Prostate gland (tissue), 2 donors: Measurements from ENCODE around the gene ZNF292. TPM values are rescaled to one million over a fixed set of nuclear protein-coding genes. Genes with fewer than 3 reads are reported as not detected.

ENCODE experiments used
- DNase-seq: peaks from one replicate; pipeline ENCODE4 v3.0.0-alpha.2; 2019; ENCODE audit warnings: low spot score
- H3K27ac ChIP-seq, 2 donors: fragments of 200-600 bp; sonication (generic); 2 replicates each; pipeline ENCODE4 v1.5.1; 2017 to 2019
- H3K27me3 ChIP-seq: fragments of 200-600 bp; sonication (generic); replicated peaks from 2 replicates; pipeline ENCODE4 v1.5.1; 2019; ENCODE audit not compliant: insufficient read depth
- H3K36me3 ChIP-seq, 2 donors: fragments of 200-600 bp; sonication (generic); 1 replicate in 1 of 2; 2 replicates in 1 of 2; pipeline versions ENCODE4 v1.5.1 to v1.8.1; 2017 to 2019
- H3K4me1 ChIP-seq: fragments of 200-600 bp; sonication (generic); replicated peaks from 2 replicates; pipeline ENCODE4 v1.5.1; 2019
- H3K4me3 ChIP-seq, 2 donors: fragments of 200-600 bp; sonication (generic); 2 replicates each; pipeline ENCODE4 v1.5.1; 2017 to 2019
- H3K9me3 ChIP-seq: fragments of 200-600 bp; sonication (generic); 2 replicates; pipeline ENCODE4 v1.5.1; 2017
- POLR2A ChIP-seq: fragments of 450-650 bp; IDR thresholded peaks from one replicate; pipeline ENCODE4 v1.6.1; 2016; ENCODE audit warnings: antibody characterized with exemption, mild to moderate bottlenecking
- POLR2AphosphoS5 ChIP-seq: sonication (generic); formaldehyde crosslinking; IDR thresholded peaks from one replicate; pipeline ENCODE4 v1.6.1; 2017; ENCODE audit warnings: antibody characterized with exemption
- WGBS: methylation state at CpG from one replicate; pipeline ENCODE4 v1.1.5; 2018; 5-methylcytosine and 5-hydroxymethylcytosine counted together
- intact Hi-C: fragments of 100-400 bp; cut with DNase I; formaldehyde crosslinking; loops from one replicate; pipeline ENCODE4 v1.14.2; 2022
- total RNA-seq, 2 donors: library from RNA; depleted of rRNA; stranded (reverse); fragments of >200 nt; gene quantifications; one replicate each; pipeline ENCODE4 v1.1.0, GENCODE V29; 2016
- TF ChIP-seq, protein P1 (sequence below), 4 experiments: fragments of 200-600 bp in 2 of 4; fragments of 450-650 bp in 2 of 4; sonication (generic) in 2 of 4; IDR thresholded peaks; 1 replicate in 3 of 4; 2 replicates in 1 of 4; pipeline ENCODE4 v1.5.1; 2016 to 2019; ENCODE audit warnings: antibody characterized with exemption in 4 of 4, mild to moderate bottlenecking in 2 of 4, moderate library complexity in 2 of 4

The ZNF292 gene
- total RNA-seq, 2 donors from 2014 or later: 28.0 to 49.0 TPM

GRCh38 chr6:87116922-87117321 is 38.4 kb upstream of the ZNF292 start:
- Histone ChIP-seq H3K9me3 (no peaks in the 10 kb centered on the region), H3K27ac (no peak overlapping the region), H3K36me3 (no peaks in the 10 kb centered on the region), H3K27me3 (no peaks in the 10 kb centered on the region), H3K4me1 (no peaks in the 10 kb centered on the region), H3K4me3 (no peak overlapping the region)
- no peak for DNase-seq
- TF ChIP-seq, protein P1, sequence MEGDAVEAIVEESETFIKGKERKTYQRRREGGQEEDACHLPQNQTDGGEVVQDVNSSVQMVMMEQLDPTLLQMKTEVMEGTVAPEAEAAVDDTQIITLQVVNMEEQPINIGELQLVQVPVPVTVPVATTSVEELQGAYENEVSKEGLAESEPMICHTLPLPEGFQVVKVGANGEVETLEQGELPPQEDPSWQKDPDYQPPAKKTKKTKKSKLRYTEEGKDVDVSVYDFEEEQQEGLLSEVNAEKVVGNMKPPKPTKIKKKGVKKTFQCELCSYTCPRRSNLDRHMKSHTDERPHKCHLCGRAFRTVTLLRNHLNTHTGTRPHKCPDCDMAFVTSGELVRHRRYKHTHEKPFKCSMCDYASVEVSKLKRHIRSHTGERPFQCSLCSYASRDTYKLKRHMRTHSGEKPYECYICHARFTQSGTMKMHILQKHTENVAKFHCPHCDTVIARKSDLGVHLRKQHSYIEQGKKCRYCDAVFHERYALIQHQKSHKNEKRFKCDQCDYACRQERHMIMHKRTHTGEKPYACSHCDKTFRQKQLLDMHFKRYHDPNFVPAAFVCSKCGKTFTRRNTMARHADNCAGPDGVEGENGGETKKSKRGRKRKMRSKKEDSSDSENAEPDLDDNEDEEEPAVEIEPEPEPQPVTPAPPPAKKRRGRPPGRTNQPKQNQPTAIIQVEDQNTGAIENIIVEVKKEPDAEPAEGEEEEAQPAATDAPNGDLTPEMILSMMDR (IDR thresholded peaks at IDR 0.05): no peak
- no peak for TF ChIP-seq POLR2A
- no peak for TF ChIP-seq POLR2AphosphoS5
- 96% methylated on average over 2 of the region's 2 CpGs for WGBS
- intact Hi-C loops: no loop called here

GRCh38 chr6:87118054-87118453 is 37.3 kb upstream of the ZNF292 start:
- Histone ChIP-seq H3K36me3 (no peaks in the 10 kb centered on the region), H3K9me3 (no peaks in the 10 kb centered on the region), H3K27ac (no peak overlapping the region), H3K4me1 (no peaks in the 10 kb centered on the region), H3K27me3 (no peaks in the 10 kb centered on the region), H3K4me3 (no peak overlapping the region)
- intact Hi-C loops: no loop called here
- TF ChIP-seq POLR2A: no peak
- TF ChIP-seq POLR2AphosphoS5: no peak
- TF ChIP-seq, protein P1 (IDR thresholded peaks at IDR 0.05): no peak
- no peak for DNase-seq
- 88% methylated on average over 4 of the region's 4 CpGs for WGBS

DNA sequence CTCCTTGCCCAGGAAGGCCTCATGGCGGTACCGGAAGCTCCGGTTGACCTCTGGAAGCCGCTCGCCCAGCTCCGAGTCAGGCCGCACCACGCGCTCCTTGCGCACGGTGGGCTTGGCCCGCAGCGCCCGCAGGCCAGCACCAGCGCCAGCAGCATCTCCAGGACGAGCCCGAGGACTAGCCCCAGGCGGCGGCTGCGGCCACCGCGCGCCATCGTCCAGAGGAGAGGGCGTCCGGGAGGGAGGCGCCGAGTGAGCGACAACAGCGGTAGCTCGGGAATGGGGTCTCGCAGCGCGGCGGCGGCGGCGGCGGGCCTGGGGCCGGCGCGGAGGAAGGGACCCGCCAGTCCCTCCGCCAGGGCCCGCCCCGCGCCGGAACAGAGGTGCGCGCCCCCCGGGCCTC is 32.9 kb upstream of the ZNF292 start:
- TF ChIP-seq POLR2A (no peak), POLR2AphosphoS5 (no peak)
- TF ChIP-seq, protein P1 (IDR thresholded peaks at IDR 0.05): no peak
- DNase-seq: no peak
- no peak overlapping the region for H3K4me3 ChIP-seq
- H3K27me3 ChIP-seq: no peaks in the 10 kb centered on the region
- H3K9me3 ChIP-seq: no peaks in the 10 kb centered on the region
- H3K27ac ChIP-seq: no peak overlapping the region
- intact Hi-C loops: no loop called here
- H3K36me3 ChIP-seq: no peaks in the 10 kb centered on the region
- WGBS: 58% methylated on average over 51 of the region's 51 CpGs
- H3K4me1 ChIP-seq: no peaks in the 10 kb centered on the region

DNA sequence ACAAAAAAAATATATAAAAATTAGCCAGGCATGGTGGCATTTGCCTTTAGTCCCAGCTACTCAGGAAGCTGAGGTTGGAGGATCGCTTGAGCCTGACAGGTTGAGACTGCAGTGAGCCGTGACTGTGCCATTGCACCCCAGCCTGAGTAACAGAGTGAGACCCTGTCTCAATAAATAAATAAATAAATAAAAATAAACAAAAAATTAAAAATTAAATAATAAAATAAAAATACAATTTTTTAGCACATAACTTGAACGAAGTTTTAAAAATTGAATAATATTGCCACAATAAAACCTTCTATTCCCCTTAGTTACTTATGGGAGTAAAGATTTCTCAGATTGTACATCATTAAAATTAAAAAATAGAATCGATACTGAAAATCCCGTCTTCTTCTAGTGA is 31.3 kb upstream of the ZNF292 start:
- Histone ChIP-seq H3K27ac (no peak overlapping the region), H3K27me3 (no peaks in the 10 kb centered on the region), H3K36me3 (no peaks in the 10 kb centered on the region), H3K4me1 (no peaks in the 10 kb centered on the region), H3K4me3 (no peak overlapping the region), H3K9me3 (no peaks in the 10 kb centered on the region)
- TF ChIP-seq, protein P1 (IDR thresholded peaks at IDR 0.05): no peak
- TF ChIP-seq POLR2A (no peak), POLR2AphosphoS5 (no peak)
- DNase-seq: no peak
- intact Hi-C loops: no loop called here
- 95% methylated on average over 5 of the region's 5 CpGs for WGBS

- WGBS: 0% methylated on average over 1 of the region's 1 CpG
- DNase-seq: no peak
- no peaks in the 10 kb centered on the region for H3K4me1 ChIP-seq
- TF ChIP-seq POLR2A (no peak), POLR2AphosphoS5 (no peak)
- TF ChIP-seq, protein P1 (IDR thresholded peaks at IDR 0.05): no peak
- no peak overlapping the region for H3K4me3 ChIP-seq
- no peaks in the 10 kb centered on the region for H3K27me3 ChIP-seq
- intact Hi-C loops: no loop called here
- H3K36me3 ChIP-seq: no peaks in the 10 kb centered on the region
- H3K9me3 ChIP-seq: no peaks in the 10 kb centered on the region
- H3K27ac ChIP-seq: no peak overlapping the region
These were observed 28.9 kb upstream of the ZNF292 start for GRCh38 chr6:87126501-87126900.
